CD4-positive, alpha-beta T cell treated with Interleukin-15 for 4 hours (primary cell): ENCODE data around the gene DLG1.

Source experiments
- DNase-seq: peaks from one replicate; pipeline ENCODE4 v3.0.0-alpha.2; 2020; ENCODE audit warnings: low spot score

The DLG1 gene

GRCh38 chr3:197029511-197030167 is 268.8 kb downstream of the DLG1 start, which contains the start of gene MELTF:
Gene MELTF (minus strand): TSS chr3:197029817. CDS start chr3:197029702, 115 bp downstream.
- peak; percentile 67 for DNase-seq

- no peak for DNase-seq
Measured at GRCh38 chr3:197028728-197029510, 269.5 kb downstream of the DLG1 start.

- DNase-seq, result no peak
Measured at GRCh38 chr3:197027896-197028727, 270.3 kb downstream of the DLG1 start.

GRCh38 chr3:197027151-197027895 is 271.1 kb downstream of the DLG1 start:
- no peak for DNase-seq

GRCh38 chr3:197026481-197026866 is 271.9 kb downstream of the DLG1 start:
- DNase-seq, result no peak

GRCh38 chr3:197025736-197026480 is 272.5 kb downstream of the DLG1 start:
- DNase-seq, result no peak

- DNase-seq, result no peak
Measured at GRCh38 chr3:197024881-197025735, 273.3 kb downstream of the DLG1 start.

- no peak for DNase-seq
Measured at GRCh38 chr3:197023998-197024651, 274.3 kb downstream of the DLG1 start.

- DNase-seq, result no peak
Measured at GRCh38 chr3:197023241-197023997, 275.0 kb downstream of the DLG1 start.

GRCh38 chr3:197022405-197023231 is 275.8 kb downstream of the DLG1 start:
- DNase-seq, result no peak

GRCh38 chr3:197021729-197022404 is 276.5 kb downstream of the DLG1 start:
- DNase-seq, result no peak

GRCh38 chr3:197021231-197021630 is 277.2 kb downstream of the DLG1 start:
- DNase-seq, result no peak

- DNase-seq, result no peak
Measured at GRCh38 chr3:197019535-197019934, 278.9 kb downstream of the DLG1 start.

GRCh38 chr3:197019021-197019420 is 279.4 kb downstream of the DLG1 start:
- no peak for DNase-seq

- DNase-seq, result no peak
Measured at GRCh38 chr3:197017003-197017402, 281.4 kb downstream of the DLG1 start.

GRCh38 chr3:197015790-197016736 is 282.3 kb downstream of the DLG1 start:
- no peak for DNase-seq
